ENCODE measurements around the gene ANKRD50.

DNA sequence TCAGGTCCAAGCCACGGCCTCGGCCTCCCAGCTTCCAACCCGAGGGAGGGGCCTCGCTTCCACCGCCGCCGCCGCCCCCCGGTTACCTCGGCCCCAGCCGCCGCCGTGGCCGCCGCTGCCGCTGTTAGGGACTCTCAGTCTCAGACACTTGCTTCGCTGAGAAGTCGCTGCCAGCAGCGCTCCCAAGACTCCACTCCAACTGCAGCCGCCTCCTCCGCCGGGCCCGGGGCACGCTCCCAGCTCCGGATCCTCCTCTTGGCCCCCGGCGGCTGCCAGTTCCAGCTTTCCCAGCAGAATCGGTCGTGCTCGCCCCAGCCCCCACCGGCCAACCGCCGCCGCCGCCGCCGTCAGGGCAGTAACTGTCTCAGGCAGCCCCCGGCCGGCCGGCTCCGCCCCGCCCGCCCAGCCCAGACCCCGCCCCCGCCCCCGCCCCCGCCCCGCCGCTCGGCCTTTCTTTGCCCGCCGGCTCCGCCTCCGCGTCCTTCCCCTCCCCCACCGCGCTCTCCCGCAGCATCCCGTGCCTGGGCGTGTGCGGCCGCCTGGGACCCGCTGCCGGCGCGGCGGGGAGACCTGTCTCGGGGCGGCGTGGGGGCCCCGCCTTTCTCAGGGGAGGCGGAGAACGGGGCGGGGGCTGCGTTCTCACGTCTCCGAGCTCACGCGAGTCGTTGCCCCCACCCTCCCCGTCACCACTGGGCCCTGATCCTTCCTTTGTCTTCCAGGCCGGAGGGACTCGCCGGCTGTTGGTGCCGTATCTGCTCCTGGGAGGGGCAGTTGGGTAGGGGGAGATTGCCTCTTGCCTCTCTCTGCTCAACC lies at the start of gene ANKRD50:
- no peak for TF ChIP-seq SUZ12 (IDR thresholded peaks at IDR 0.05)
- TF ChIP-seq BHLHE40 (IDR thresholded peaks at IDR 0.05; ENCODE audit: borderline replicate concordance), result no peak
- TF ChIP-seq L3MBTL2 (conservative IDR thresholded peaks at IDR 0.05), result no peak; the same call in 1 of the 2 replicates
- TF ChIP-seq SP1 (IDR thresholded peaks at IDR 0.05), result no peak
- no peak for TF ChIP-seq ZNF384 (IDR thresholded peaks at IDR 0.05)
- TF ChIP-seq, protein P1, sequence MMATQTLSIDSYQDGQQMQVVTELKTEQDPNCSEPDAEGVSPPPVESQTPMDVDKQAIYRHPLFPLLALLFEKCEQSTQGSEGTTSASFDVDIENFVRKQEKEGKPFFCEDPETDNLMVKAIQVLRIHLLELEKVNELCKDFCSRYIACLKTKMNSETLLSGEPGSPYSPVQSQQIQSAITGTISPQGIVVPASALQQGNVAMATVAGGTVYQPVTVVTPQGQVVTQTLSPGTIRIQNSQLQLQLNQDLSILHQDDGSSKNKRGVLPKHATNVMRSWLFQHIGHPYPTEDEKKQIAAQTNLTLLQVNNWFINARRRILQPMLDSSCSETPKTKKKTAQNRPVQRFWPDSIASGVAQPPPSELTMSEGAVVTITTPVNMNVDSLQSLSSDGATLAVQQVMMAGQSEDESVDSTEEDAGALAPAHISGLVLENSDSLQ (IDR thresholded peaks at IDR 0.05), result no peak
- no peak for TF ChIP-seq NFRKB (IDR thresholded peaks at IDR 0.05)
- no peak for TF ChIP-seq TARDBP (IDR thresholded peaks at IDR 0.05)
- TF ChIP-seq FOXM1 (IDR thresholded peaks at IDR 0.05; ENCODE audit: borderline replicate concordance), result no peak
- TF ChIP-seq FOXK2 (IDR thresholded peaks at IDR 0.05), result no peak
- 0 out of 2 replicates have a peak, but pooled peaks have one; percentile 2 for TF ChIP-seq CTBP1 (IDR thresholded peaks at IDR 0.05; ENCODE audit: borderline replicate concordance)

All from HEK293T (cell line).